ENCODE measurements around the gene GABRG2. TPM values are rescaled to one million over a fixed set of nuclear protein-coding genes. Genes with fewer than 3 reads are reported as not detected.

The GABRG2 gene
- total RNA-seq, 2 experiments from 2014 or later = not detected

- intact Hi-C loops (cut with DNase I, micrococcal nuclease) = no loop called here
- DNase-seq = no peak
- Mint-ChIP-seq H3K4me1 (no peaks in the 10 kb centered on the region), H3K4me3 (no peak overlapping the region), H3K36me3 (ENCODE audit: low read depth) (no peaks in the 10 kb centered on the region), H3K9me3 (ENCODE audit: low read depth) (no peaks in the 10 kb centered on the region), H3K27me3 (no peaks in the 10 kb centered on the region), H3K27ac (no peak overlapping the region)
- CTCF ChIA-PET = no interaction called here
- POLR2A ChIA-PET = no interaction called here
- no peak for ATAC-seq
Measured at GRCh38 chr5:162196351-162196750, 128.8 kb downstream of the GABRG2 start.

- H3K36me3 Mint-ChIP-seq (ENCODE audit: low read depth) = no peaks in the 10 kb centered on the region
- ATAC-seq (no peak), DNase-seq (no peak)
- intact Hi-C loops (cut with DNase I, micrococcal nuclease) = no loop called here
- POLR2A ChIA-PET = no interaction called here
- CTCF ChIA-PET = no interaction called here
- H3K9me3 Mint-ChIP-seq (ENCODE audit: low read depth) = no peaks in the 10 kb centered on the region
- no peaks in the 10 kb centered on the region for H3K4me1 Mint-ChIP-seq
- no peak overlapping the region for H3K4me3 Mint-ChIP-seq
- H3K27me3 Mint-ChIP-seq = no peaks in the 10 kb centered on the region
- no peak overlapping the region for H3K27ac Mint-ChIP-seq
Measured at GRCh38 chr5:162202285-162202880, 134.8 kb downstream of the GABRG2 start.

Other genes with a start within 250 kb of the GABRG2 start
- not detected for gene GABRA1, start 219.7 kb upstream of the GABRG2 start, total RNA-seq

Measured in activated CD4-positive, alpha-beta T cell treated with anti-CD3 and anti-CD28 coated beads for 36 hours (primary cell).